T-helper 1 cell treated with Interleukin-12 subunit alpha and Interleukin-12 subunit beta and Interleukin-4 antibody, amounts not matched to agents 30 ng/mL and 1 ng/mL, for 36 hours (primary cell): ENCODE measurements around the gene NALCN. TPM values are rescaled to one million over a fixed set of nuclear protein-coding genes. Genes with fewer than 3 reads are reported as not detected.

Source experiments
- intact Hi-C: fragments of 100-400 bp; cut with micrococcal nuclease; formaldehyde crosslinking; loops from one replicate; pipeline ENCODE4 v1.15.1; 2024
- total RNA-seq: library from RNA; stranded (reverse); gene quantifications from 2 replicates; pipeline ENCODE4 v1.2.3, GENCODE V29; 2022

Gene NALCN
- total RNA-seq: not detected in 2 replicates

DNA sequence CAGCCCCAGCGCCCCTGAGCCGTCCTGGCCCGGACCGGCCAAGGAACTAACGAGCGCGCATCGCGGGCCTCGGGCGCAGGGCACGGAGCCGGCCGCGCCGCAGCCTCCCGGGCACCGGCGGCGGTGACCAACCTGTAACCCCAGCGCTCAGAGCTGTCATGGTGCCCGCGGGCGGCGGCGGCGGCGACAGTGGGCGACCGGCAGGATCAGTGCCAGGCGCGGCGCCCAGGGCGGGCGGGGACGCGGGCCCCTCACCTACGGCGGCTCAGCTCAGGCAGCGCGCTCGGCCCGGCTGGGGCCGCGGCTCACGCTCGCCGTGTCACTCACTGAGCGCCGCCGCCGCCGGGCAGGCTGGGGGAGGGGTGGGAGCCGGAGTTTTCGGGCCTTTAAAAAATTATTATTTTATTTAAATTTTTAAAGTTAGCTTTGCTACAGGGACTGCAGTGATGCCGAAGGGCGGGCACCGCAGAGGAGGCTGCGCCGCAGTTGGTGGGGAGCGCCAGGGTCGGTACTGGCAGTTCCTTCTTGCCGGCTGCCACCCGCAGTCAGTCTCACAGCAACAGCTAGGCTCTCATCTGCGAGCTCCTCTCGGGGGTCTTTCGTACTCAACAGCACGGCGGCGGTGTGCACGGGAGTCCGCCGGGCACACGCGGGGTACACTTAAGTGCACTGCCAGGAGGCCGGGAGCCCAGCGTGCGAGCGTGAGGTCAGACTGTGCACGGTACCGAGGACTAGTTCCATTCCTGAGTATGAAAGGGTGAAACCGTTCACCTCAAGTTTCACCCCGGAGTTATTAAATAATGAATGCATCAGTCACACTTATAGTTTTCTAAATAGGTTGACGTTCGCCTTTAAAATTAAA, at the start of gene NALCN:
TSS of gene NALCN (minus strand) at position 328 of the 862 bp plus-strand sequence. CDS start 17,382 bp downstream, outside the sequence.
- intact Hi-C loops: no loop called here

DNA sequence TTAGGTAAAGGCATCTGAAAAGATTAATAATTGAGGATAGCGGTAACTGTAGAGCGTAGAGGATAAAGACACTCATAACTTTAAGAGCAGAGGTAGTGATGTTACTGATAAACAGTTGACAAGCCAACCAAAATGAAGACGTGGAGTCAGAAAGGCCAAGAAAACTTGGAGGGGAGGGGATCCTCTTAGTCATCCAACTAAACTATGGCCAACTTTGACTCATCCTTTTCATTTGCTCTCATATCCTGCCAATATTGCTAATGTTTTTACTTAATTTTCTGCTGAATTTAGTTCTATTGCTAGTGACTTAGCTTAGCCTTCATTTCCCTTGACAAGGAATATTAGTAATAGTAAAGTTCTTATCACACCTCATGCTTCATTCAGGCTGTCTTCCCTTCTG, 49.6 kb upstream of the NALCN start:
- intact Hi-C loops: no loop called here

DNA sequence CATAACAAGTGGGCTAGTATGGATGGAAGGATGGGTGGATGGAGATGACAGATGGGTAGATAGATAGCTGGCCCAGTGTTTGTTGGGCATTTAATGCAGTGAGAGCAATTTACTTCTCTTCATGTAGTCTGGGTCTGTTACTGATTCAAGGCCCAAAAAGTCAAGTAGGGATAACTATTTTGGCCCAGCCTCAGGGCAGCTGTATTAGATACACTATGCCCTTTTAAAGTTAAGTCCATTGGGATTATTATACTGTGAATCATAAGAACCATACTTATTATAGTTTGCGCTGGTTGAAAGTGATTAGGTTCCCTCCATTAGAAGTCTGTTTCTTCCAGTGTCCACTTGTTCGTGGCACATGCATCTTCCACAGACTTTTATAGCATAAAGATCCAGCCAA, 40.9 kb upstream of the NALCN start:
- intact Hi-C loops: no loop called here

DNA sequence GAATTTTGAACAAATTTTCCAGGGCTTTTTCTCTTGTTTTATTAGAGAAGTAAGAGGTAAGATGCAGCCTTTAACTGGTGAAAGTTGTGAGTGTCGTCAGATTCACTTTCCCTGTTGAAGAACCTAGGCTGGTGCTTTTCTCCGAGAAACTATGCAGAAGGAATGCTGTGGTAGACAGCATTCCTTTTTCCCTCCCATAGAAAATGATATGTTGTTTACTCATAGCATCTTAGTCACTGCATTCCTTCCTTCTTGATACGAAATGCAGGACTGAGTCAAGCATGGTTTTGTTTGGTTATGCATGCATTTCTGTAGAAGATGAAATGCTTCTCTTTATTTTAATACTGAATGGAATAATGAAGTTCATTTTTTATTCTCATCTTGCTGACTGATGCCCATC, 39.6 kb upstream of the NALCN start:
- intact Hi-C loops: no loop called here

DNA sequence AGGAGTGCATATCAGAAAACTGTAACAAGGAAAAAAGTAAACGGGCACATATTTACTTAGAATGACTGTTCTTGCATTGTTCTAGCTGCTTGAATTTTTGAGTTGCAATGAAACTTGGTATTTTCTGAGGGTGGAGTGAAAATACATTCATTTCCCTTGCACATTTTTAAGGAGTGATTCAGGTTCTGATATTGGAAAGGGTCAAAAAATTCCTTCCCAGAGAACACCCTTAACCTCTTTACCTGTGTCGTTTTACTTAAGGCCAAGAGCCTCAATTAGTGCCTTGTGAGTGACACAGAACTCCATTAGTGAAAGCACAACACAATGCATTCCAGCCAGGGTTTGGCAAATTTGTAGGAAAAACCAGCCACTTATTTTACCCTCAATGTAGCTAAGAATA, 38.5 kb upstream of the NALCN start:
- intact Hi-C loops: no loop called here

GRCh38 chr13:101453784-101454201, 37.5 kb upstream of the NALCN start:
- intact Hi-C loops: no loop called here

DNA sequence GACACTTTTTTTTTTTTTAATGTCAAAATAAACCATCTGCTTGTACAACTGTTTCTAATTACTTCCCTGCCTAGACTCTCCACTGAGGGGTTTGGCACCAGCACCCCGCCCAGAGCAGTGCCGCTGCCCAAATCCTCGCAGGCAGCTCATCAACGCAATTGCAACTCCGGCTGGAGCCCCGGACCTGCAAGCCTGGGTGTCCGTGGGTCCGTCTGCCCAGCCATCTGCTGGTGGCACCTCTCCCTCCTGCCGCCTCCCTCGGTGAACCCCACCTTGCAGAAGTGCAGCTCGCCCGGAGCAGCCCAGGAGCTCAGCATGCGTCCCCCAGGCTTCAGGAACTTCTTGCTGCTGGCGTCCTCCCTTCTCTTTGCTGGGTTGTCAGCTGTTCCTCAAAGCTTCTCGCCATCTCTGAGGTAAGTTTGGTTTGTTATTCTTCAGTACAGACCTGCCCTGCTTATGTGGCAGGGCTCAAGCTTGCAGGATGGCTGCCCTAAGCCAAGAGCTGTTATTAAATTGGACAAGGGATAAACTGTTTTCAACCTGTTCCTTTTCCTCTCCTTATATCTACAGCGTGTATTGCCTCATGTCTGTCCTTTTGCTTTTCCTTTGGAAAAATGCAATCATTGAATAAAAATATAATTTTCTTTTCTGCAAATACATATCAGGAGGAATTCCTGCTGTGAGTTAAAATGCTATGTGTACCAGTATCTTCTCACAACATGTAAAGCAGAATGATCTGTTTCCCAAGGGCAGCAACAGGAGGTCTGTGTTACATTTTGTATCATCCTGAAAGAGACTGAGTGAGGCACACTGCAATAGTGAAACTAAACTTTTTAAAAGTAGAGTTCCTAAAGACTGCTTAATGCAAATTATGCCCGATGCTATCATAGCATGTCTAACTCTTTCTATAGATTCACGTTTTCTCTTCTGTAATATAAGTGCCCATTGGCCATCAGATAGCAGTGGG, 36.5 kb upstream of the NALCN start, which contains the start of gene ITGBL1:
TSS of gene ITGBL1 (plus strand) at position 157 of the 967 bp plus-strand sequence. CDS start at position 316, 159 bp downstream.
- intact Hi-C loops: no loop called here

DNA sequence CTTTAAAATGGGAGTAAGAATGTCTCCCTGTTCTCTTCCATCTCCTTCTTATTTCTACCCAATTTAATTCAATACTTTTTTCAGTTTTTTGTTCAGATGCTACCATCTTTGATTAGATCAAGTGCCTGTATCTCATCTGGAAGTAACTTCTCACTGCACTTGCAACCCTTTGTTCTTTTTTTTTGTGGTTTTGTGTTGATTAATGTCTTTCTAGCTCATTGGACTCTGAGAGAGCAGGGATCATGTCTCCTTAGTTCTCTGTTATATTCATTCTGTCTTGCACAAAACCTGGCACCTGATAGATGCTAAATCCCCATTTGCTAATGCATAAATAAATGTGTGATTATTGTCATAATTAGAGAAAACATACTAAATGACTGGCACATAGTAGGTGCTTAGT, 35.3 kb upstream of the NALCN start:
- intact Hi-C loops: no loop called here

GRCh38 chr13:101450749-101451130, 34.4 kb upstream of the NALCN start:
- intact Hi-C loops: no loop called here

DNA sequence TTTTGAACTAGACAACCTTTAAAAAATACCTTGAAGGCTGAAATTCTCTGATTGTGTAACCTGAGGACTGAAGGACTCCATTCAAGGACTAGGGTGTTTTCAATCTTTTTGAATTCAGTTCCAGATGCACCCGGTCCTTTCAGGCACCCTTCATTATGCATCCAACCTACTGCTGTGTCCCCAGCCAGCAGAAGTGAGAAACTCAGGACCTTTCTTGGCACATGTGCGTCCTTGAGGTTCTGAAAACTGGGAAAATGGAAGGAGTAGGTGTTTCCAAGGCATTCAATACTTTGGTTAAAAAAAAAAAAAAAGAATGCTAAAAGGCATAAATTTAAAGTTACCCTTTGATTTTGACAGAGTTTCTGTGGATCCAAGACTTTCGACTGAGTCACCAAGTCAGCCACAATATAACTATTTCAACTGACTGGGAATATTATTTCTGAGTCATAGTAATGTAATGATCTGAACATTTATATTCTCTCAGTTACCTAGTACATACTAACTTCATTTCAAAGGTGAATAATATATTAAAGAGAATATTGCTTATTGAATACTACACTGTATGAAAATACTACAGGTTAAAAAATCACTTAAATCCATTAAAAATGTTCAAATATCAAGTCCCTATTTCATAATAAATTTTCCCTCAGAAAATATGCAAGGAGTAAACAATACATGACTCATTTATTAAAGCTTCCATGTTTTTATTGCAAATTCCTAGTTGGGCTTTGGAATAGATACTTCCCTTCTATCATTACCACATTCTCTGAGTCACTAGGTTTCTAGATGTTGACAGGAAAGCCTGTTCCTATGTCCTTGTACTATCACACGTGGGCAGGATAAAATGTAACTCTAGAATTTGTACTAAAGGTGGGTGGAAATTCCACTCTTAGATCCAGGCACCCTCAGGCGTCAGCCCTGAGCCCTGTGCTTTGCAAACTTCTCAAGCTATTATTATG, 33.8 kb upstream of the NALCN start:
- intact Hi-C loops: no loop called here

- intact Hi-C loops: no loop called here
These were observed 31.5 kb upstream of the NALCN start for GRCh38 chr13:101447852-101448251.

DNA sequence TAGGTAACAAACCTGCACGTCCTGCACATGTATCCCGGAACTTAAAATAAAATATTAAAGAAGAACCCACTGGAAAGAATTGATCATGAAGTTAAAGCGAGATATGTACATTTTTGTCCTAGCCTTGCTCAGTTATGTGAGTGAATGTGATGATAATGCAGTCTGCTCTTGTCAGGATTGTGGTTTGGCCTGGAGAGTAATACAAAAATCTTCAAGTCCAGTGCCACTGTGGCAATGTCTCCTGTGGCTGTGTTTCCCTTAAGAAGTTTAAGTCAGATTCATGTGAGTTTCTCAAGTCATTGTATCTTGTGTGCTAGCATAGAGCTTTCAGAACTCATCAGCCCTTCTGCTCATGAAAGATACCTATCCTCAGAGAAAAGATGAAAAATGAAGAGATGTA, 18.2 kb upstream of the NALCN start:
- intact Hi-C loops: no loop called here

DNA sequence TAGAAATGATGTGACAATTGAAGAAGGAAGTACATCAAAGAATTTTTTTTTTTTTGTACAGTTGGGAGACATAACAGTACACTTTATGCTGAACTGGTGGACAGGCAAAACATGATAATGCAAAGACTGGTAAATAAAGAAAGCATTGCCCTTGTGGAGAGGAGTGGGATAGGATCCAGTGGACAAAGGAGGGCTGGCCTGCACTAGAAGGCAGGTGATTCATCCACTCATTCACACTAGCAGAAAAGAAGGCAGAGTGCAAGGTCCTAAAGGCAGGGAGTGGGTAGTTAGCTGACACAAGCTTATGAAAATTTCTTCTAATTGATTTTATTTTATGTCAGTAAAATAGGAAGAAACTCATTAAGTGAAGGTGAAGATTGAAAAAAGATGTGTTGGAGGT, 17.6 kb upstream of the NALCN start:
- intact Hi-C loops: no loop called here

DNA sequence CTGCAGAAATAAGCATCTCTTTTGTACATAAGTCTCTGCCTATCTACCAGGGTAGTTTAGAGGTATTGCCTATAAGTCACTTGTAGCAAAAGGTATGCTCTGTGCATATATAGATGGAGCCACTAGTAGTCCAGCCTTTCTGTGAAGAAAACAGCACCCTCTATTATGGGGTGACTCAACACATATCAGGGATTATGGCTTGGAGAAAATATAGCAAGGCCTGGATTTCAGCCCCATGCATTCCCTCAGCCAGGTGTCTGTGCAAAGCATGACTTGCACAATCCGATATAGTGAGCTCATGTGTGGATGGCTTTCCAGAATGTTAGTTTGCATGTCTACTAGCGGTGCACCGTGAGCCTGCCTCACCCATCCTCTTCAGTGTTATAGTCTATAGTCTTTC, 13.4 kb upstream of the NALCN start:
- intact Hi-C loops: no loop called here

GRCh38 chr13:101425623-101426022, 9.3 kb upstream of the NALCN start:
- intact Hi-C loops: no loop called here

GRCh38 chr13:101425156-101425471, 8.8 kb upstream of the NALCN start:
- intact Hi-C loops: no loop called here

DNA sequence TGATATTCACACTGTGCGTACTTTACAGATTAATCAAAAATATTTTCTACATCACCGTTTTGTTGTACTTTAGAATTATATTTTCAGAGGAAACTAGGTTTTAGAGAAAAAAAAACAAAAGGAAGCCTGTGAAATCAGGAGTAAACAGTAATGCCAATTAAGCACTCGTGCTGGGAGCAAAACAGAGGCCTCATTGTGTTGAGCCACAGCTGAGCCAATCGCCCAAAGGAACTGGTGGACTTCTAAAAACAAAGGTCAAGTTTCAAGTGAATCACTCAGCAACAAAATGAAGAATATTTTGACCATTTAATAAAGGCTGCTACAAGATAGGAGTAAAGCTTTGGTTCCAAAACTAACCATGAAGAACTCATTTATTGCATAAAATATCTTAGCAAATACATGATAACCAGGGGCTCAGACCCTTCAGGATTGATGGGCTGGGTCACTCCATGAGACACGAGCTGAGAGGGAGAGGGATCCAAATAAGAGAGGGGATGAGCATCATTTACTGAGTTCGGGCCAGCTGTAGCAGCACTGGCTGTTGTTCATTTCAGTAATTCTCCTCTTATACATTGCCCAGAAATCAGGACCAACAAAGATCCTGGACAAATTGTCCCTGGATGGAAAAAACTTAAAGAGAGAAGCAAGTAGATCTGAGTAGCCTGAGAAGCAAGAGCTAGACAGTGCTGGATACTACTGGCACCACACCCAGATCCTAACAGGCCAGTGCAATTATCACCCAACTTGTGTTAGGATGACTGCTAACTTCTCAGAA, 8.3 kb upstream of the NALCN start:
- intact Hi-C loops: no loop called here

GRCh38 chr13:101423872-101424271, 7.6 kb upstream of the NALCN start:
- intact Hi-C loops: no loop called here

DNA sequence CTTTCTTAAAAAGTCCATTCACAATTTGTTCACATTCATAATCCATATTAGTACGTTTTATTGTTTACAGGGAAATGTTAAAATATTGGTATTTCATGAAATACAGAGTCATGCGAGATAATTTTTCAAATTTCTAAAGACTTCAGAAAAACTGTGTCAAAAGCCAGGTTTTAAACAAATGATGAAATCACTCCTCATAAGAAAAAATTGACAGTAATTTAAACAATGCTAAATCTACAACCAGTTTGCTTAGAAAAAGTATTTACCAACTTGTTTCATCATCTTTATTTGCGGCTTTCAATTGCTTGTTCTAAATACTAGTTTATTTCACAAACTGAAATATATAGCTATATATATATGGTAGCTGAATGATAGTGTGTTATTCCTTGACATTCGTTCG, 1.2 kb upstream of the NALCN start:
- intact Hi-C loops: no loop called here

GRCh38 chr13:101417043-101417406, 717 bp upstream of the NALCN start:
- intact Hi-C loops: no loop called here
